Fibroblast of skin of right biceps (primary cell): ENCODE measurements around the gene PRMT3.
"Not testable (repeated sequence)": the region's sequence is repeated elsewhere in the genome, so short reads cannot be mapped to it uniquely, and the experiment has no call there.

Source experiments
- DNase-seq: peaks from one replicate; pipeline ENCODE4 v3.0.0-alpha.2; 2013

PRMT3 gene

DNA sequence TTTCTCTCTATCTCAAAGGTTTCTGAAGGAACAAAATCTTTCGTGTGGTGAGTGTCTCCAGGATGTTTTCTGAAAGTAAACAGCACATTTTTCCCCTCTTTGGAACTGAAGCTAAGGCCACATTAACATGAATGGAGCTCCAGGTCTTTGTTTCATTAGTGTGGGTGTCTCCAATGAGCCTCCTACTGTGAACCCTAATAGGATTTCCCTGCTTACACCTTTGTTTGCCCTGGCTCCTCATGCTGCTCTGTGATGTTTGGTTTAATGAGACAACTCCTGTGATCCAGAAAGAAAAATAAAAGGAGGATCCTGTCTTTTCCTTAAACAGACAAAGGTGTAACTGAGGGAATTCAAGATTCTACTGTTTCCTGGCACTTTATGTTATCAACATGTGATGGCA is 135.0 kb downstream of the PRMT3 start:
- no peak for DNase-seq

DNA sequence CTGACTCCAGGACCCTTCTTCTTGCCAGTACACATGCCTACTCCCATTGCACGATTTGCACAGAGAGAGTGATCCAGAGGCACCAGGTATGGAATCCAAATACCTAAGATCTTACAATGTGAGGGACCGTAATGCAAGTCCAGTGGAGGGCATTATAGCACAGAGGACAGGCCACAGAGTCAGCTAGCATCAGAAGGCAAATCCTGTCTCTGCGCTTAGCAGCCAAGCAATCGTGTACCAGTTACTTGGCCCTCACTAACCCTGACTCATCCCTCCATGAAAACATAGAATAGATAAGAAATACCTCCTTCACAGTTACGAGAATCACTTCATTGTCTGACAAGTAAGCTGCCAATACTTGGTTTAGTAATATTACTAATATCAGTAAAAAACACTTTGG is 142.2 kb downstream of the PRMT3 start:
- no peak for DNase-seq

DNA sequence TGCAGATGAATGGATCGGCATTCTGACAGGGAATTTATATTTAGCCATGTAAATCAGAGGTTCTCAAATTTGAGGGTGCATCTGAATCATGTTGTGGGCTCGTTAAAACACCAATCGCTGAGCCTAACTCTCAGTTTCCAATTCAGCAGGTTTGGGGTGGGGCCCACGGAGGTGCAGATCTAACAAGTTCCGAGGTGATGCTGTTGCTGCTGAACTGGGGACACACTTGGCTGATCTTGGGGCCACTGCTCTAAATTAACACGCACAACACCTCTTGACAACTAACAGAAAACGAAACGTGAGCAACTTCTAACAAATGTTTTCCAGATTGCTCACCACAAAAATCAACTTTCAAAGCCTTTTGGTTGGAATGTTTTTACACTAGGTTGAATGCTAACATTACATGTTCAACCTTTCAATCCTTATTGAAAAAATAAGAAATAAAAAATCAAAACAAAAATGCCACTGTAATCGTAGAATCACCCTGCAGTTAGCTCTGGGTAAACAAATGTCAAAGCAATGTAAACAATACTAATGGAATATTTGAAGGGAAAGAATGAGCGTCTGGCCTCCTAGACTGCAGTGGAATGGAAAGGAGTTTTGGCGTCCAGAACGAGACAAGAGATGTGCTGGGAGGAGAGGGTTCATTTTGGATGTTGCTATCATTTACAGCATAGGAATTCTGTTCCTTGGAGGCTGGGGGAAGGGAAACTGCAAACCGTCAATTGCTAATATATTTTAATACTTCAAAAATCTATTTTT is 143.6 kb downstream of the PRMT3 start:
- DNase-seq = no peak

DNA sequence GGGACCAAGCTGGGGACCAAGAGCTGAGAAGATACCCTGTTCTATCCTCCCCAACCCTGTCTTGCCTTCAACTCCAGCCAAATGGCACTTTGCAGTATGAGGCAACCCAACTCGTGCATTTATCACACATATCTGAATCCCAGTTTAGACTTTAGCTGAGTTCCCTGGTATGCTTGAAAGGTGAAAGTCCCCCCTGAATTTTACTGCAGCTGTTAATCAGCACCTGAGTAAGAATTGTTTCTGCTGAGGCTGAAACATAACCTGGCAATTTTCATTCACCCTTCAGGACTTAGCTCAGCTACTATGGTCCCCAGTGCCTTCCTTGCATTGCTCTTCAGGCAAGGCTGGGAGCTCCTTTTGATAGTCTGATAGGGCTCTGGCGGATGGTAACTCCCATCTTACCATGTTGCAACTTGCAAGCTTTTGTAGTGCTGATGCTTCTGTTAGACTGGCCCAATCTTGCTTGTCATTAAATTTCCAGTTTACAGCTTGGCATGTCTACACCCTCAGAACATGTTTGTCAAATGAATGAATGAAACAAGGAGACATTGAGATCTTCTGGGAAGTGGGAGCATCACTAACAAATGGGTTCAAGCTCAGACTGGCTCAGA is 147.9 kb downstream of the PRMT3 start:
- DNase-seq = no peak

DNA sequence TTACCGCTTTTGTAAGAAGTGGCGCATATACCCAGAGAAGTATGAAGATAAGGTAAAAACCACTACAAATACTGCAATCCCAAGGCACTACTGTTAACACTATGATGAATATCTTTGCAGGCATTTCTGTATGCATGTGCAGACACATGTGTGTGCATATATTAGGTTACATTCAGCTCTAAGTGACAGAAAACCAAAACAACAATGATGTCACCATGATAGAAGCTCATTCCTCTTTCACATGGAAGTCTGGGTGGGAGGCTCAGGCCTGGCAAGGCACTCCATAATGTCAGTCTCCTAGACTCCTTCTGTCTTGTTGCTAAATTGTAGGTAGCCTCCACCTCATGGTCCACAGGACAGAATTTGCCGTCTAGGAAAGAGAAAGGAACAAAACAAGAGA is 148.8 kb downstream of the PRMT3 start:
- DNase-seq = no peak

DNA sequence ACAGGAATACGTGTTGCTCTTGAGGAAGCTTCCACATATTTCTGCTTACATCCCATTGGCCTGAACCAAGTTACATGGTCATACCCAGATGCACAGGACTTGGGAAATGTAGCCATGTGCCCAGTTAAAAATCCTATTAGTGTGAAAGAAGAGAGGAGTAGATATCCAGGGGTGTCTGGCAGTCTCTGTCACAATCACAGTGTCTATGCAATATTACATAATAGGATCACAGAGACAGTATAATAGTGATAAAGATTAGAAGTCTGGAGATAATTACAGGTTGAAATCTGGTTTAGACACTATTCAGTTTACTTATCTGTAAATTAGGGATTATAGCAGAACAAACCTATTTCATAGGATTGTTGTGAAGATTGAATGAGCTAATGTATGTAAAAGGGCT is 149.3 kb downstream of the PRMT3 start:
- DNase-seq = no peak

DNA sequence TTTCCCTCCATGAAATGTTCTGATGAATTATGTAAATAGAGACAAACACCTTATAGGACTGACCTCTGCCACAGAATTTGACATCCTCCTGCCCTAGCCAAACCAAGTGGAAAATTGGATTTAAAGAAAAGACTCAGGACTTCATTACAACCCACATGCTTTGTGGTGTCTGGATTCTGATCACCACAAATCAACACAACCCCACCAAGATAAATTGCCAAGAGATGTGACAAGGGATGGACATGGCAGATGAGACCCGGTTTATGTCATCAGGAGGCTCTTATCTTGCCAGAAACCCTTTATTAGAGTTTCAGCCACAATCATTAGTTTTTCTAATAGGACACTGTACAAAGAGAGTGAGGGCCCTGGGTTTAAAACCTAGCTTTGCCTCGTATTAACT is 154.0 kb downstream of the PRMT3 start:
- DNase-seq = no peak

DNA sequence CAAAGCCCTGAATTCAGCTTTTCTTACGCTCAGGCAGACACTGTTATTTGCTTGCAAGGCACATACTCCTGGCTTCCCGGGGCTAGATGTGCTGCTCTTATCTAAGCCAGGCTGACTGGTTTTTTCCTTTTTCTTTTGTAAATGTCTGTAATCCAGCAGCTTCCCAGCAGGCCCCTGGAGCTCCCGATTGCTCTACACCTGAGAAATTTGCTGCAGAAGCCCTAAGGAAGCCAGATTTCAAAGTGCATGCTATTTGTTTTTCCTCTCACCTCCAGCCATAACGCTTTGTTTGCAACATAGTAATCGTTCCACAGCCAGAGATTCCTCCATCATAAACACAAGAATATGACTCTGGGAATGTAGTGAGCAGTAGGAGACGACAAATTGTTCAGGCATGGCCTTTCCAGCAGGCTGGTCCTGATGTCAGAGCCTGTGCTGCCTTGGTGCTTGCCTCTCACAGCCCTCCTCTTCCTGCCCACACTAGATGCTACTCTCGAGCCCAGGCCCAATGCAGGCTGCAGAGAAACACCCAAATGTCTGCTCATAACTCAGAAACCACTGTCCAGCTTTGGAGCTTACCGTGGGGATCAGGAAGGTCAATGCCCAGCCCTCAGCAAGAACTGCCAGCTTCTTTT is 157.2 kb downstream of the PRMT3 start:
- DNase-seq = no peak

DNA sequence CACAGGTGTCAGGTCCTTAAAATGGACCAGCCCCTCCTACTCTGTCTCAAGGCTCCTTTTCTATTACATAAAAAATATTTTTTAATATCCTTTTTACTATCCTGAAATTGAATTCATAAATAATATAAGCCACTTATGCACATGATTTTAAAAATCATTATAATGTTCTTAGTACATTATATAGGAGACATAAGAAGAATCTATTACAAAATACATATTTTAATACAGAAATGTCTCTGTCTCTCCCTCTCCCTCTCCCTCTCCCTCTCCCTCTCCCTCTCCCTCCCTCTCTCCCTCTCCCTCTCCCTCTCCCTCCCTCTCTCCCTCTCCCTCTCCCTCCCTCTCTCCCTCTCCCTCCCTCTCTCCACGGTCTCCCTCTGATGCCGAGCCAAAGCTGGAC is 159.9 kb downstream of the PRMT3 start:
- no peak for DNase-seq

DNA sequence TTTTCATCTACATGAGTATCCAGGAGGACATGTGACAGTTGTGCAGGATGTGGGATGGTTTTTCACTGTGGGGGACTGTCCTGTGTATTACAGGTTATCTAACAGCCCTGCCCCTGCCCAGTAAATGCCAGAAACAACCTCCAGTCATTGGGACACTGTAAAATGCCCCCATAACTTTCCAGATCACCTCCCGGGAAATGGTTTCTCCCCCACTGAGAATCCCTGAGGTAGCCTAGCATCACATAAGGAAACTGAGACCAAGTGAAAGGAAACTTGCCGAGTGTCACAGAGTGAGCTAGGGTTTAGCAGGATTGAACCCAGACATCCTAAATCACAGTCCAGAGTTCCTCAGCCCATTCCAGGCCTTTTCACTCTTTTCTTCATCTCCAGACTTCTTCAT is 163.6 kb downstream of the PRMT3 start:
- DNase-seq = no peak

DNA sequence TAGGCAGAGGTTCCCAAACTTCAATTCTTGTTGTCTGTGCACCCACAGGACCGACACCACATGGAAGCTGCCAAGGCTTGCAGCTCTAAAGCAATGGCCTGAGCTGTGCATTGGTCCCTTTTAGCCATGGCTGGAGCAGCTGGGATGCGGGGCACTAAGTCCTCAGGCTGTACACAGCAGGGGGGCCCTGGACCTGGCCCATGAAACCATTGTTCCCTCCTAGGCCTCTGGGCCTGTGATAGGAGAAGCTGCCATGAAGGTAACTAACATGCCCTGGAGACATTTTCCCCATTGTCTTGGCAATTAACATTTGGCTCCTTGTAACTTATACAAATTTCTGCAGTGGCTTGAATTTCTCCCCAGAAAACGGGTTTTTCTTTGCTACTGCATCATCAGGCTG is 168.3 kb downstream of the PRMT3 start:
- DNase-seq = no peak

DNA sequence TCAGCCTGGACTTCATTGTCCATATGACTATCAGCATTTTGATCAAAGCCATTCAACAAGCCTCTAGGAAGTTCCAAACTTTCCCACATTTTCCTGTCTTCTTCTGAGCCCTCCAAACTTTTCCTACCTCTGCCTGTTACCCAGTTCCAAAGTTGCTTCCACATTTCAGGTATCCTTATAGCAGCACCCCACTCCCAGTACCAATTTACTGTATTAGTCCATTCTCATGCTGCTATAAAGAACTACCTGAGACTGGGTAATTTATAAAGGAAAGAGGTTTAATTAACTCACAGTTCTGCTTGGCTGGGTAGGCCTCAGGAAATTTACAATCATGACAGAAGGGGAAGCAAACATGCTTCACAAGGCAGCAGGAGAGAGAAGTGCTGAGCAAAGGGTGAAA is 168.9 kb downstream of the PRMT3 start:
- DNase-seq = not testable (repeated sequence)

DNA sequence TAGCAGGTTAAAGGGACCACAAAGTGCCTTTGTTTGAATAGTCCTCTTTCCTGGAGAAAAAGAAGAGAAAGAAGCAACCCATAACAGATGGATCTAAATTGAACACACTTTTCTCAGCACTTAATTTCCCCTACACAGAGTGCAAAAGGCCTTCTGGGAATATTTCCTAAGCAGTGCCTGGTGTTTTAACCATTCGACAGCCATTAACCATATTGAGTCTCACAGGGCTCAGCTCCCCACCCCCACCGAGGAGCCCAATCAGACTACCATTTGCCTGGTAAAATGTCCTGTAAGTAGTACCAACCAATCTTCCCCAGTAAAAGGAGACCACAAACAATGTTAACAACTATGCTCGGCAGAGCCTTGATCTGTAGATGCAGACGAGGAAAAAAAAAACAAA is 171.2 kb downstream of the PRMT3 start:
- no peak for DNase-seq
